AG09309 (cell line): Measurements from ENCODE around the gene COQ10A.

Source experiments
- DNase-seq: peaks from one replicate; pipeline ENCODE4 v3.0.0-alpha.2; 2010; ENCODE audit warnings: low read depth
- H3K4me3 ChIP-seq: 2 replicates; pipeline ENCODE4 v1.5.1; 2011; ENCODE audit warnings: mild to moderate bottlenecking, low read depth, low read length, moderate library complexity; ENCODE audit not compliant: control insufficient read depth
- CTCF ChIP-seq: IDR thresholded peaks from 2 replicates; pipeline ENCODE4 v1.5.1; 2011; ENCODE audit warnings: mild to moderate bottlenecking, low read depth, low read length, inconsistent platforms; ENCODE audit not compliant: insufficient read depth, control insufficient read depth; ENCODE audit errors: missing control alignments

Gene COQ10A

GRCh38 chr12:56266693-56267442, at the start of gene COQ10A:
TSS of gene COQ10A (plus strand) at chr12:56266942. CDS start at chr12:56267119, 177 bp downstream.
- peak within 1 kb of the TSS; percentile 74 for H3K4me3 ChIP-seq
- peak; percentile 79 for TF ChIP-seq CTCF
- DNase-seq = peak; percentile 39

GRCh38 chr12:56219840-56220239, 46.9 kb upstream of the COQ10A start:
- no peak for TF ChIP-seq CTCF
- peak overlapping the region; percentile 95 for H3K4me3 ChIP-seq
- no peak for DNase-seq

- TF ChIP-seq CTCF = no peak
- H3K4me3 ChIP-seq = peak overlapping the region; percentile 95
- DNase-seq = peak; percentile 42
Observed at GRCh38 chr12:56220611-56221231, 46.0 kb upstream of the COQ10A start.

GRCh38 chr12:56221232-56221756, 45.4 kb upstream of the COQ10A start:
- TF ChIP-seq CTCF = no peak
- H3K4me3 ChIP-seq = peak overlapping the region; percentile 95
- DNase-seq = peak; percentile 53

- TF ChIP-seq CTCF = no peak
- peak within 1 kb of the TSS; percentile 95 for H3K4me3 ChIP-seq
- peak; percentile 92 for DNase-seq
Observed at GRCh38 chr12:56221757-56222530, 44.8 kb upstream of the COQ10A start, which contains the start of gene RNF41. TSS of gene RNF41 (minus strand) at chr12:56221922. CDS start at chr12:56214047, 7,875 bp downstream.

GRCh38 chr12:56222531-56222895, 44.2 kb upstream of the COQ10A start:
- H3K4me3 ChIP-seq = peak overlapping the region; percentile 95
- no peak for TF ChIP-seq CTCF
- no peak for DNase-seq
